ENCODE measurements around the gene DAZAP1.

DNA sequence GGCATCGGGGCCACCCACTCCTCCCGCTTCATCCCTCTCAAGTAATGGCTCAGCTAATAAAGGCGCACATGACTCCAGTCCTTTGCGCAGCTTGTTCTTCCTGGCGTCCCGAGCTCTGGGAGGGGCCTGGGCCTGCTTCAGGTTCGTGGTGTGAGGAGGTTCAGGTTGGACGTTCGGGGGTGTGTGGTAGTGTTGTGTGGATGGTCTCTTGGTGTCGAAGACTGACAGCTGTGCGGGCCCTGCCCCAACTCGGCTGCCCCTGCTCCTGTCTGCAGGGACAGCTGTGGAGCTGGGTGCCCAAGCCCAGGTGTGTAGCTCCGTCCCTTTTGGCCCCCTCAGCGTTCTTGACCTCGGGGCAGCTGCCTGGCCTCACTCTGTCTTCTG lies 33.0 kb downstream of the DAZAP1 start:
- TF ChIP-seq, protein P1, sequence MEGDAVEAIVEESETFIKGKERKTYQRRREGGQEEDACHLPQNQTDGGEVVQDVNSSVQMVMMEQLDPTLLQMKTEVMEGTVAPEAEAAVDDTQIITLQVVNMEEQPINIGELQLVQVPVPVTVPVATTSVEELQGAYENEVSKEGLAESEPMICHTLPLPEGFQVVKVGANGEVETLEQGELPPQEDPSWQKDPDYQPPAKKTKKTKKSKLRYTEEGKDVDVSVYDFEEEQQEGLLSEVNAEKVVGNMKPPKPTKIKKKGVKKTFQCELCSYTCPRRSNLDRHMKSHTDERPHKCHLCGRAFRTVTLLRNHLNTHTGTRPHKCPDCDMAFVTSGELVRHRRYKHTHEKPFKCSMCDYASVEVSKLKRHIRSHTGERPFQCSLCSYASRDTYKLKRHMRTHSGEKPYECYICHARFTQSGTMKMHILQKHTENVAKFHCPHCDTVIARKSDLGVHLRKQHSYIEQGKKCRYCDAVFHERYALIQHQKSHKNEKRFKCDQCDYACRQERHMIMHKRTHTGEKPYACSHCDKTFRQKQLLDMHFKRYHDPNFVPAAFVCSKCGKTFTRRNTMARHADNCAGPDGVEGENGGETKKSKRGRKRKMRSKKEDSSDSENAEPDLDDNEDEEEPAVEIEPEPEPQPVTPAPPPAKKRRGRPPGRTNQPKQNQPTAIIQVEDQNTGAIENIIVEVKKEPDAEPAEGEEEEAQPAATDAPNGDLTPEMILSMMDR (IDR thresholded peaks at IDR 0.05; ENCODE audit: poor library complexity) = no peak
- TF ChIP-seq EZH2 (IDR thresholded peaks at IDR 0.05; ENCODE audit: borderline replicate concordance) (no peak), EZH2phosphoT487 (IDR thresholded peaks at IDR 0.05; ENCODE audit: low read depth, severe bottlenecking, unreplicated experiment) (no peak)

Measured in hepatocyte (in vitro differentiated cells).